GM12864 (cell line): Measurements from ENCODE around the gene USF1.

Source experiments
- DNase-seq: peaks from one replicate; pipeline ENCODE4 v3.0.0-alpha.2; 2011; ENCODE audit warnings: low read depth
- H3K4me3 ChIP-seq: 2 replicates; pipeline ENCODE4 v1.5.1; 2011; ENCODE audit warnings: mild to moderate bottlenecking, low read depth, low read length, control low read depth
- CTCF ChIP-seq: IDR thresholded peaks from 2 replicates; pipeline ENCODE4 v1.5.1; 2011; ENCODE audit warnings: low read depth, mild to moderate bottlenecking, moderate library complexity, low read length, control low read depth, inconsistent platforms; ENCODE audit errors: missing control alignments

The USF1 gene

GRCh38 chr1:161059293-161059692 lies 13.5 kb upstream of the USF1 start:
- TF ChIP-seq CTCF = no peak
- no peak overlapping the region for H3K4me3 ChIP-seq
- DNase-seq = no peak

- no peak overlapping the region for H3K4me3 ChIP-seq
- DNase-seq = no peak
- TF ChIP-seq CTCF = no peak
Measured at GRCh38 chr1:161054805-161055204, 9.0 kb upstream of the USF1 start.

- no peak for TF ChIP-seq CTCF
- DNase-seq = no peak
- H3K4me3 ChIP-seq = no peak overlapping the region
Measured at GRCh38 chr1:161054232-161054631, 8.5 kb upstream of the USF1 start.

GRCh38 chr1:161052899-161053298 lies 7.1 kb upstream of the USF1 start:
- no peak for TF ChIP-seq CTCF
- no peak overlapping the region for H3K4me3 ChIP-seq
- DNase-seq = no peak

GRCh38 chr1:161051219-161051618 lies 5.4 kb upstream of the USF1 start:
- H3K4me3 ChIP-seq = no peak overlapping the region
- no peak for TF ChIP-seq CTCF
- no peak for DNase-seq

GRCh38 chr1:161048949-161049722 lies 3.4 kb upstream of the USF1 start:
- H3K4me3 ChIP-seq = no peak overlapping the region
- no peak for DNase-seq
- TF ChIP-seq CTCF = no peak
